CD4-positive, alpha-beta T cell treated with Interleukin-4 for 4 hours (primary cell): Measurements from ENCODE around the gene PEX26.
A peak's percentile ranks its signal among the peaks of the same experiment; 100 is the strongest.
"Not testable (repeated sequence)": the region's sequence is repeated elsewhere in the genome, so short reads cannot be mapped to it uniquely, and the experiment has no call there.

Experiments
- DNase-seq: peaks from one replicate; pipeline ENCODE4 v3.0.0-alpha.2; 2020

The PEX26 gene

GRCh38 chr22:18073927-18074326, 3.9 kb upstream of the PEX26 start:
- DNase-seq = not testable (repeated sequence)

GRCh38 chr22:18075101-18075719, 2.6 kb upstream of the PEX26 start:
- no peak for DNase-seq

GRCh38 chr22:18075720-18076497, 1.9 kb upstream of the PEX26 start:
- DNase-seq = peak; percentile 76

GRCh38 chr22:18077087-18077638, 627 bp upstream of the PEX26 start:
- no peak for DNase-seq

DNA sequence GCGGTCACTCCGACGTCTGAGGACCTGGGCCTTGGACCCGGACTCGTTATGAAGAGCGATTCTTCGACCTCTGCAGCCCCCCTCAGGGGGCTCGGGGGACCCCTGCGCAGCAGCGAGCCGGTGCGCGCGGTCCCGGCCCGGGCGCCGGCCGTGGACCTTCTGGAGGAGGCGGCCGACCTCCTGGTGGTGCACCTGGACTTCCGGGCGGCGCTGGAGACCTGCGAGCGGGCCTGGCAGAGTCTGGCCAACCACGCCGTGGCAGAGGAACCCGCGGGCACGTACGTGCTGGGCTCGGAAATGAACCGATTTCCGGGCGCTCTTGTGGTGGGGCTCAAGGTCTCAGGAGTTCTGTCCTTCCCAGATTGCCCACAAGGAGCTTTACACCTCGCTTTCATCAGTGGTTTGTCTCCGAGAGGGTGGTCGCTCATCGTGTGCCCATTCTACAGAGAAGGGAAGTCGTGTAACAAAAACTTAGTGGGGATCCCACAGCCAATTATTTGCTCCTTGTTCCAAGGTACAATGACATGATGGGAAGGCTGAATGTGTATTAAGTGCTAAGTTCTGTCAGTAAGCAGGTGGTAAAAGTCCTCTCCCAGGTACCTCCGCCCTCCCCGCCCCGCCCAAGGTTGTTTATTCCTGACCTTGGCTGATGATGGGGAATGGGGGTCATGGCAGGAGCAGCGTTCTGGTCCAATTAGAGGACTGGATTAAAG, 695 bp downstream of the PEX26 start:
- DNase-seq = peak; percentile 19

DNA sequence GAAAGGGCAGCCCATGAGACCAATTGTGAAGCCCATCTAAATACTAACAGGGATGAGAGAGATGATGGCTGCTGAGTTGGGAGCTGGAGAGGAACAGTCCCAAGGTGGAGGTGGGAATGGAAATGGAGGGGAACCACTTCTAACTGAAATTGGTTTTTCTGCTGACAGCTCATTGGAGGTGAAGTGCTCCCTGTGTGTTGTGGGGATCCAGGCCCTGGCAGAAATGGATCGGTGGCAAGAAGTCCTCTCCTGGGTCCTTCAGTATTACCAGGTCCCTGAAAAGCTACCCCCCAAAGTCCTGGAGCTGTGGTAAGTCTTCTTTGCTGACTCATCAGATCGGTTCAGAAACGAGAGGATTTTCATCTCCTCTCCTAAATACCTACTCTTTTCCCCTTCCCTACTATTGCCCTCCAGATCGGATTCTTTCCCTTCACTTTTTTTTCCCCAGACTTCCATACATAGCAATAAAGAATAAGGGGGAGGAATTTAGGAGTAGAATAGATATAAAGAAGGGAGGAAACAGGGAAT, 2.0 kb downstream of the PEX26 start:
- DNase-seq = no peak

DNA sequence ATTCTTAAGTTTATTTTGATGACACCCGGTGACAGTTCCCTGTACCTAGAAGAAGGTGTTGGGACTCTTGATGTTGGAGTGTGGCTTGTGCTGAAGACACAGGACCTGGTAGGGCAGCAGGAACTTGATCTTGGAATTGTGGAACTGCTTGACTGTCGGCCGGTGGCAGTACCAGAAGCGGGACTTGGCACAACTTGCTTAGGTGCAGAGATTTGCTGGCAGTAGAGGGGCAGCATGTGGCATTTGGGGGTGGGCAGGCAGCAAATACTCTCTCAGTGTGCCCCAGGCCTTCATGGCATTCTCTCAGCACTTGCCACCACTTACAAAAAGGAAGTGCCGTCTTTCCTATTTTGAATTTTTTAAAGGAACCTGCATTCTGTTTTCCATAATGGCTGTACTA, 3.6 kb downstream of the PEX26 start:
- no peak for DNase-seq

GRCh38 chr22:18082467-18082866, 4.7 kb downstream of the PEX26 start:
- DNase-seq = no peak

GRCh38 chr22:18083406-18083805, 5.6 kb downstream of the PEX26 start:
- no peak for DNase-seq

DNA sequence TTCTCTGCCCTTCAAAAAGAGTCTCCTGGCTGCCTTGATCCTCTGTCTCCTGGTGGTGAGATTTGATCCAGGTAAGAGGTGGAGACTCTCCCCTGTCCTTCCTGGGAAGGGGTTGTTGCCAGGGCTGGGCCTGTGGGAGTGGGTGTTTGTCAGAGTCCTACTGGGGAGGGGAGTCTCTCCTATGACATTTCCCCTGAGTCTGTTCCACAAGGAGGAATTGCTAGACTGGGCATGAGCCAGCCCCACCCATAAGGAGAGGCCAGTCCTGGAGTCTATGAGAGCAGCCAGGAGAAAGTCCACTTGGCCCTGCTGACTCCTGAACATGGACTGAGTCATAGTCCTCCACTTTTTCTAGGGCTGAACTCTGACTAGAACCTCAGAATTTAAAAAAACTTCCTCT, 7.4 kb downstream of the PEX26 start:
- no peak for DNase-seq

DNA sequence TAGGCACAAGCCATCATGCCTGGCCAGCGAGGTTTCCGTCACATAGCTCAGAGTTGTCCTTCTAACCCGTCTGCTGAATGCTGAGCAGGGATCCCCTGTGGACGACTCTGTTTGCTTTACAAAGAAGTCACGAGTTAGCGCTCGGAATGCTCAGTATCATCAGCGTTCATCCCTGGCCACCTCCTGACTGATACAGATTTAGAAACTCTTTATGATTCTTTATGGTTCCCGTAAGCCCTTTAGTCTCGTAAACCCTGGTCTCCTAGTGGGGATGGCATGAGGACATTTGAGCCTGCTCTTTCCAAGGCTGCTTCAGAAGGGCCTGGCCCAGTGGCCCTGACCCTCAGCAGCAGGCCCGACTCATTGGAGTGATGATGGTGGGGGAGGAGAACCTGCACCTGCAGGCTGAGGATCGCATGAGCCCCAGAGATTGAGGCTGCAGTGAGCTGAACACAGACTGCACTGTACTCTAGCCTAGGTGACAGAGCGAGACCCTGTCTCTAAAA, 9.6 kb downstream of the PEX26 start:
- no peak for DNase-seq

GRCh38 chr22:18088825-18089568, 11.2 kb downstream of the PEX26 start:
- DNase-seq = peak; percentile 27

GRCh38 chr22:18090286-18090685, 12.5 kb downstream of the PEX26 start:
- DNase-seq = no peak

DNA sequence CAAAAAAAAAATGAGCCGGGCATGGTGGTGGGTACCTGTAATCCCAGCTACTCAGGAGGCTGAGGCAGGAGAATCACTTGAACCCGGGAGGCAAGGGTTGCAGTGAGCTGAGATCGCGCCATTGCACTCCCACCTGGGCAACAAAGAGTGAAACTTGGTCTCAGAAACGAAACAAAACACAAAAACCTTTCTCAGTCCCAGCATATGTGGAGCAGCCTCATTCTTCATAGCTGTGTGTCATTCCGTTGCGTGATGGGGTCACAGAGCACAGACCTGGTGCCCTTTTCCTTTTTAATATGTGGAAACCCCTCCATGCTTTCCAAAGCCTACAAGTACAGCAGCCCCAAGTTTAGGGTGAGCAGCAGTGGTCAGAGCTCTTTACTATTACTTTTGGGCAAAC, 13.7 kb downstream of the PEX26 start:
- DNase-seq = no peak

DNA sequence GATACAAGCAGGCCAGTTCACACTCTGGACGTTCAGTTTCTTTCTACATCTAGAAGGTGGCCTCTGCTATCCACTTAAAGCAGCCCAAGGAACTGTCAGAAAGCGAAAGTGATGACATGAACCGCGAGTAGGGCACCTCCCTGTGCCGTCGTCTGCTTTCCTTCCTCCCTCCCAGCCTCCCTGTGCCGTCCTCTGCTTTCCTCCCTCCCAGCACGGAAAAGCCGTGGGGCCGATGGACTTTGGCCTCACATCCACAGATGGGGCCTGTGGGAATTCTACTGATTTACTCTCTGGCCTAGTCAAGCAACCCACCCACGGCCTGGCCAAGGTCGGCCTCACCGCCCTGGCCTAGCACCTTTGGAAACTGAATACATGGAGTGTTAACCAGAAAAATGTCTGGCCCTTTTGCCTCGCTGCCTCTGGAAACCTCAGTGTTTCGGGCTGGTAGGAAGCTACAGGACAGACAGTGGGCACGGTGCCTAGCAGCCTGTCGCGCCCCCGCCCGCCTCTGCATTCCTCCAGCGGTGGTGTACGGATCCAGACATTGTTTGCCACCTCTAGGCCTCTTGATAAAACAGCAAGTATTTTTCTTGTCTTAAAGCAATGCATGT, 14.2 kb downstream of the PEX26 start:
- DNase-seq = peak; percentile 38

- no peak for DNase-seq
Measured at GRCh38 chr22:18093661-18094060, 15.9 kb downstream of the PEX26 start.

GRCh38 chr22:18095101-18095805, 17.5 kb downstream of the PEX26 start:
- DNase-seq = no peak

DNA sequence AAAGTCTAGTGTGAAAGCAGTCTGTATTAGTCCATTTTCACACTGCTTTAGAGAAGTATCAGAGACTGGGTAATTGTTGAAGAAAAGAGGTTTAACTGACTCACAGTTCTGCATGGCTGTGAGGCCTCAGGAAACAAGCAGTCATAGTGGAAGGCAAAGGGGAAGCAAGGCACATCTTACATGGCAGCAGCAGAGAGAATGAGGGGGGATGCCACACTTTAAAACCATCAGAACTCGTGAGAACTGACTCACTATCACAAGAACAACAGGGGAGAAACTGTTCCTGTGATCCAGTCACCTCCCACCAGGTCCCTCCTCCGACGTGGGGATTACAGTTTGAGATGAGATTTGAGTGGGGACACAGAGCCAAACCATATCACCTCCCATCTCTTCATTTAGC, 19.0 kb downstream of the PEX26 start:
- DNase-seq = no peak

- DNase-seq = no peak
Measured at GRCh38 chr22:18100781-18101180, 23.0 kb downstream of the PEX26 start.

GRCh38 chr22:18101536-18101935, 23.7 kb downstream of the PEX26 start:
- no peak for DNase-seq

DNA sequence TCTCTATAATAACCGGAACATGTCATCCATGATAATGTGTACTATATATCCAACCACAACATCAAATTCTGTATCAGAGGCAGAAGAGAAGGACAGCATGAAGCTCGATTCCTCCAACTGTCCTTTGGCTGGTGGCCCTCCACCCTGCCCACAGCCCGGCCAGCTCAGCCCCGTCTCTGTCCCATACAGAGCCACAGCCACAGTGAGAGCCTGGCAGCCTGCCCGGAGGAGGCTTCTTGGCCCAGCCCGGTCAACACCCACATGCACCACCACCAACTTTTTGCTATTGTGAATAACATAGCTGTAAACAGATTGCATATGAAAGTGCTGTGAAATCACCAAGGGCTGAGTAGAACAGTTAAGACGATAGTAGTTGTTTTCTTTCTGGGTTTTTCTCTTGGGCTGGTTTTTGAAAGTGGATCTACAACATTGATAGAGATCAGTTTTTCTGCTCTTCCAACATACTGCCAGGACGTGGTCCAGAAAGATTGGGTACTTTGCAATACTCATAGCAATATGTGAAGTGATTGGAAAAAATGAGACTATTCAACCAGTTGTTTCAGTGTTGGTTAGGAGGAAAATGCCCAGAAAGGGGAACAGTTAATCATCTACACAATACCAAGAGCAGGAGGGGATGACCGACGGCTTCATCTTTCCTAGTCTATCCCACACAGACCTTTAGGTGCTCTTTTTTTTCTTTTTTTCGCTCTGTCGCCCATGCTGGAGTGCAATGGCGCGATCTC, 25.9 kb downstream of the PEX26 start:
- no peak for DNase-seq
